ENCODE measurements around the gene MATN1. TPM values are rescaled to one million over a fixed set of nuclear protein-coding genes. Genes with fewer than 3 reads are reported as not detected.
A peak's percentile ranks its signal among the peaks of the same experiment; 100 is the strongest.

Gene MATN1
- total RNA-seq, 1 donor from 2014 or later, result not detected

DNA sequence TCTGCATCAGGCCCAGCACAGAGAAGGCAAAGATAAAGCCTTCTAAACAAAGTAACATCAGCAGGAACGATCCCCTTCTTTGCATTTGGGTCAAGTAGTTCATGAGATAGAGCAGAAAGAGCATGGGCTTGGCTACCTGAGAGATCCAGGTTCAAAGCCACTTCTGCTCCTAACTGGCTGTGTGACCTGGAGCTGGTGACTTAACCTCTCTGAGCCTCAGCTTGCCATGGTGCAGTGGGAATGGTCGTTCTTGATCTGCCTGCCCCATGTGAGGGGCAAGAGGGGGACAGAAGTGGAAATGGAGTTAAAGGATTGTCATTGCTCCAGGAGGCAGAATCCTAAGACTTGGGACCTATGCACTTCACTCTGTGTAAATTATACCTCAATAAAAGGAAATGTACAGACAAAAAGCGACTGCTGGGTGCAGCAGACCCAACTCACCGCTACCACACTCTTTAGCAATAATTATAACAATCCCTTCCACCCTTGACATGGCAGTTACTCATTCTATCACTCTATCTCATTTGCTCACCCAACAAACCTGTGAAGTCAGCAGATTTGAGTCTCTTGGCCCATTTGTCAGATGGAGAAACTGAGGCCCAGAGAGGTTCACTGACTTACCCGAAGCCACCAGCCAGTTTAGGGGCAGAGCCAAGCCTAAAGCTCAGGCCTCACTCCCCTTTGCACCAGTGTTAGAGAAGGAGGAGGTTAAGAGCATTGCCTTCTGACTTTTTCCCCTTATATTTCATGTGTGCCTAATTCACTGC, 1.5 kb upstream of the MATN1 start:
- intact Hi-C loops (cut with DNase I), result loop anchor here (10.0 kb wide), 1 partner anchor 700 kb away; no protein-coding TSS in a partner anchor
- DNase-seq (ENCODE audit: low spot score), result no peak

- DNase-seq (ENCODE audit: low spot score), result no peak
- intact Hi-C loops (cut with DNase I), result loop anchor here (10.0 kb wide), 1 partner anchor 701 kb away; no protein-coding TSS in a partner anchor
Measured at GRCh38 chr1:30724175-30724574, 790 bp upstream of the MATN1 start.

- intact Hi-C loops (cut with DNase I), result loop anchor here (10.0 kb wide), 1 partner anchor 703 kb away; no protein-coding TSS in a partner anchor
- no peak for DNase-seq (ENCODE audit: low spot score)
Measured at GRCh38 chr1:30721812-30722537, 1.4 kb downstream of the MATN1 start.

- intact Hi-C loops (cut with DNase I), result loop anchor here (10.0 kb wide), 1 partner anchor 703 kb away; no protein-coding TSS in a partner anchor
- DNase-seq (ENCODE audit: low spot score), result no peak
Measured at GRCh38 chr1:30721341-30721793, 2.0 kb downstream of the MATN1 start.

GRCh38 chr1:30720271-30721223, 2.8 kb downstream of the MATN1 start:
- no peak for DNase-seq (ENCODE audit: low spot score)
- intact Hi-C loops (cut with DNase I), result loop anchor here (1.0 to 10.0 kb wide), 3 partner anchors 59 to 704 kb away; no protein-coding TSS in a partner anchor

DNA sequence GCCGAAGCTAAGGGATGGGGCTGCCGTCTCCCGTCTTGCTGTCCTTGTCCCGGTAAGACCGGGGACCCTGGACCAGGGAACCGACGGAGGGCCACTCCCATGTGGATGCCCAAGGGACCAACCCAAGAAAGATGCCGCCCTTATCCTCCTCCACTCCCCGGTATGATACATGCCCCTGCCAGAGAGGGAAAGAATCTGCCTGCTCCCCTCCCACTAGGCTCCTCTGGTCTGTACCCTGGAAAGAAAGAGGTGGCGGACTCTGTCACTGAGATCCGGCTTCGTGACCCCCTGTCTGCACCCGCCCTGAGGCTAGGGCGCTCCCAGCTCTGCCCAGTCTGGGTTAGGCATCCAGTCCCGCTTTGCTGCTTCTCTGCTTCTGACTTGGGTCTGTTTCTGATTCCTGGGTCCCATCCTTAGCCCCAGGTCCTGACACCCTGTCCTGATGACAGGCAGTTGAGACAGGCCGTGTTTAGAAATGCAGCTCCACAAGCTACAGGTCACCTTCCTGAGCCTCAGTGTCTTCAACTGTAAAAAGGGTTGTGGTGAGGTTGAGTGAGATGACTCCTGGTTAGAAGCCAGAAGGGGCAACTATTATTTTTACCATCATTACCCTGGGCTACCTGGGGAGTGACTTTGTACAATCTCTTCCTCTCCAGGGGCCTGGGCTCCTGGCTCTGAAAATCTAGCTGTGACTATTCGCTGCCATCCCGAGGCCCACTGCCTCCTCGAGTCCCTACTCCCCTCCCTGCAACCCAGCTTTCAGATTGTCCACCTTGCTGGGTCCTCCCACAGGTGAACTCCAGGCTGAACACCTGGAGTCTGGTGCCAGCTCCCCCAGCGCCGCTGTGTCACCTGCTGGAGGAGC, 3.7 kb downstream of the MATN1 start:
- intact Hi-C loops (cut with DNase I), result loop anchor here (1.0 to 10.0 kb wide), 3 partner anchors 60 to 705 kb away; no protein-coding TSS in a partner anchor
- no peak for DNase-seq (ENCODE audit: low spot score)

DNA sequence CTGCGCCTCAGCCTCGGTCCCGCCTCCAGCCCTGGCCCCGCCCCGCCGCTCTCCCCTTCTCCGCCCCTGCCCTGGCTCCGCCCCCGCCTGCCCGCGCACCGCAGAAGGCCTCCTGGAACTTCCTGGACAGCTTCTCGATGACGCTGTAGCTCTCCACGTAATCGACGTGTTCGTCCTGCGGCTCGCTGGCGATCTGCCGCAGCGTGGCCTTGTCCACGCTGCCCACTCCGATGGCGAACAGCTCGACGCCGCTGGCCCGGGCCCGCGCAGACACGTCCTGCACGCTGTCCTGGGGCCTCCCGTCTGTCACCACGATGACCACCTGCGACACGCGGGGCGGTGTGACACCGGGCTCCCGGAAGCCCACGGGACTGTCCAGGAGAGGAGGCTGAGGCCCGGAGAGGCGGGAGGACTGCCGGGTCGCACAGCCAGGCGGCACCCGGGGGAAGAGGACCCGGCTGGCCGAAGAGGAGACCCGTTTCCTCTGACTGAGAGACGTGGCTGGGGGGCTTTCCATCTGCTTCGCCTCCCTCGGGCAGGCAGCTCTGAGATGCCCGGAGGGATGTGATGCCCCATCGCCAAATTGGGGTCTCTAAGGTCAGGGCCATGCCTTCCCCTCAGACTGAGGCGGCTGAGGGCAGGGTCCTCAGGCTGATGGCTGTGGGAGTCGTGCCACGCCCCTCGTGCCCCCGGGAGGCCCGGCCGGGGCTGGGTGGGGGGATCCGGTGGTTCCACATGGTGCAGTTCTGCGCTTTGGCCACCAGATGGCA, 4.6 kb downstream of the MATN1 start:
- intact Hi-C loops (cut with DNase I), result no loop called here
- DNase-seq (ENCODE audit: low spot score), result peak; percentile 90

DNA sequence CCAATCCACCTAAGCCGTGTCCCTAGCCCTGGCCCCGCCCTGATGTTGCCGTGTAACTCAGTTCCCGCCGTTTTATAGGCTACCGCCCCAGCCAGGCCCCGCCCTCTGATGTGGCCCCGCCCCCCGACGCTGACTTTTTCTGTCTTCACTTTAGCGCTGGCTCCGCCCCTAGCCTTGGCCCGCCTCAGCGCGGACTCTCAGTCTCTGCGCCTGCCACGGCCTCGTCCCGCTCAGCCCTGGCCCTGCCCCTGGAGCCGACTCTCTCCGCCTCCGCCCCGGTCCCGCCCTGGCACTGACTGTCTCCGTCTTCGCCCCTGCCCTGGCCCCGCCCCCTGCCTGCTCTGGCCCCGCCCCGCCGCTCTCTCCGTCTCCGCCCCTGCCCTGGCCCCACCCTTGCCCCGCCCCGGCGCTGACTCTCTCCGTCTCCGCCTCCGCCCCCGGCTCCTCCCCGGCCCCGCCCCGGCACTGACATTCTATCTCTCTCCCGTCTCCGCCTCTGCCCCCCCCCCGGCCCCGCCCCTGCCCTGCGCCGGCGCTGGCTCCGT, 5.2 kb downstream of the MATN1 start:
- DNase-seq (ENCODE audit: low spot score), result peak; percentile 100
- intact Hi-C loops (cut with DNase I), result no loop called here

DNA sequence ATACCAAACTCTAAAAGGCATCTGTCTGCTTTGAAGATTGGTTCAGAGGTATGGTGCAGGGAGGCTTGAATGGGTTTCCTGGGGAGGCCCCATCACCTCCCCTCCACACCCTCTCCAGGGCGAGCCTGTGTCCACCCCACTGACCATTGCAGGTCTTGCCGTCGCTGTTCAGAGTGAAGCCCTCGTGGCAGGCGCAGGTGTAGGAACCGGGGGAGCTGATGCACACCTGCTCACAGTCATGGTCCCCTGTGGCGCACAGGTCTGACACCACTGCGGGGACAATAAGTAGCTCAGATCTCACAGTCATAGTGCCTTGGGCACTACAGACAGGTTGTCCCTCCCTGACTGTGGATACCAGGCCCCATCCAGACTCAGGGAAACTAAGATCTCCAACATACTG, 6.7 kb downstream of the MATN1 start:
- intact Hi-C loops (cut with DNase I), result no loop called here
- DNase-seq (ENCODE audit: low spot score), result no peak

GRCh38 chr1:30715886-30716285, 7.5 kb downstream of the MATN1 start:
- intact Hi-C loops (cut with DNase I), result no loop called here
- DNase-seq (ENCODE audit: low spot score), result no peak

DNA sequence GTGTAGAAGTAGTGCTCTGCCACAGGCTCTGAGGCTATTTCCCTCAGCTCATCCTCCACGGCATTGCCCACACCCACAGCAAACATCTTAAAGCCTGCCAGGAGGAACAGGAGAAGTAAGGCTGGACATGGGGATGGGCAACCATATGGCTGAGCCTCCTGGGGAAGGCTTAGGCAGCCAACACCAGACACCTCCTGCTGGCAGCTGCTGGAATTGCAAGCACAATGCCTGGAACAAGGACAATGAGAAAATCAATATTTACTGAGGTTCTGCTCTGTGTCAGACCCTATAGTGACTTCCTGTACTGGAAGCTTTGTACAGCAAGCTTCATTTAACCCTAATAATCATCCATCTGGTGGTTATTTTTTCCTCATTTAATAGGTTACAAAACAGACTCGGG, 8.2 kb downstream of the MATN1 start:
- intact Hi-C loops (cut with DNase I), result no loop called here
- no peak for DNase-seq (ENCODE audit: low spot score)

DNA sequence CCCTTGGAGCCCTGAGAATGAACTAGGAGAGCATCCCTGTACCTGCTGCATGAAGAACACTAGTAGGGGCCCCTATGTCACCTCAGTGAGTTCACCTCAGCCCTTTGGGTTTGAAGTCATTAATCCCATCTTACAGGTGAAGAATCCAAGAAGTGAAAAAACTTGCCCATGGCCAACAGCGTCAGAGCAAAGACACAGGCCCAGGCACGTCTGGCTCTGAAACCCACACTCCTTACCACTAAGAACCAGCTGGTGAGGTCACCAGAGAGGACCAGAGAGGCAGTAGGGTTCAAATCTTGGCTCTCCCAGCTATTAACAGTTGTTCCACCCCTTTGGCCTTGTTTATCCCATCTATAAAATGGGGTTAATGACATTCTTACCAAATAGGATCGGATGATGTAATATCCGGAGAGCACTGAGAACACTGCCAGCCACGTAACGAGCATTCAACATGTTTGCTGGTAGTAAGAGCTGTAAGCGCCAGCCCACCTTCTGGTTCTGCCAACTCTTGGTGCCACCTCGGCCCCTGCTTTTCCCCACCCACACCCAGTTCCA, 8.8 kb downstream of the MATN1 start:
- intact Hi-C loops (cut with DNase I), result no loop called here
- no peak for DNase-seq (ENCODE audit: low spot score)

DNA sequence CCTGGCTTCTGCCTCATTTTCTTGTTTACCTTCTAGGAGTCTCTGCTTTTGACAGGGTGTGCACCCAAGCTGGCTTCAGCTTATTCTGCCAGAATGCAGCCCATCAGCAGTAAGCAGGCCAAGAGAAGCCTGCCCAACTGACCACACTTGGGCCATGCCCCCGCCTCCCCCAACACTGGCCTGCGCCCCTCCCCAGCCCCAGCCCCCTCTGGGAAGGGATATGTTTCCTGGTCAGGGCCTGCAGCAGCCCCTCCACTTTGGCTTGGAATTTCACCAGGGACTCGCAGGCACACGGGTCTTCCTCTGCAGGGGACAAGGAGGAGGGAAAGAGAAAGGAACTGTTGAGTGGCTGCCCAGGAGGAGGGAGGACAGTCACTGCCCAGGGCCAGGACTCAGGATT, 9.4 kb downstream of the MATN1 start:
- intact Hi-C loops (cut with DNase I), result no loop called here
- DNase-seq (ENCODE audit: low spot score), result no peak

DNA sequence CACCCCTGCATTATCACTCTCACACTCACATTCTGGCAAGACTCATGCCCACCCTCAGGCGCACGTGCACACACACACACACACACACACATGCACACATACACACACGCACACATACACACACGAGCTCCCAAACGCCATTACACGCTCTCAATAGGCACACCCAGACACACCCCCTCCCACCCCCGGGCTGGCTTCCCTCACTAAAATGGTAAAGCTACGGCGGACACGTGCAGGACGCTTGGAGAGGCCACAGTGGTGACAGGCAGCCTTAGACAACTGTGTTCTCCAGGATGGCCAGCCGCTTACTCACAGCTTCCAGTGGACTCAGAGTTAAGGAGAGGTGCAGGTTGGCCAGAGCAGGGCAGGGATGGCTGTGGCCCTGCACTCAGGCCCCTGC, 10.1 kb downstream of the MATN1 start:
- intact Hi-C loops (cut with DNase I), result no loop called here
- DNase-seq (ENCODE audit: low spot score), result no peak

DNA sequence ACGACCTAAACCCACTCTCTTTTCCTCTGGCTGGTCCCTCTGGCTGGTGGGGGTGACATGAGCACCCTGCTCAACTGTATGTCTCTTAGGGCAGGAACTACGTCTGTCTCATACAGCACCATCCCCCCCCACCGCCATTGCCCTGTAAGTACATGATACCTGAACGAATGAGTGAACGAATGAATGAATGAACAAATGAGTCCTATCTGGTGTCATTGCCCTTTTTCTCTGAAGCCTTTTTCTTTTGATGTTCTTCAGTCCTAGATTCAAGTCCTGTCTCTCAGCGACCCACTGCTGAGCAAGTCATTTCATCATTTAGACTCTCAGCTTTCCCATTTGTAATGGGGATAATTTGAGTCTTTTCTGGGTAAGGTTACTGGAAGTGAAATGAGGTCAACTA, 10.8 kb downstream of the MATN1 start:
- intact Hi-C loops (cut with DNase I), result no loop called here
- DNase-seq (ENCODE audit: low spot score), result no peak

GRCh38 chr1:30710407-30710806, 13.0 kb downstream of the MATN1 start:
- no peak for DNase-seq (ENCODE audit: low spot score)
- intact Hi-C loops (cut with DNase I), result no loop called here

DNA sequence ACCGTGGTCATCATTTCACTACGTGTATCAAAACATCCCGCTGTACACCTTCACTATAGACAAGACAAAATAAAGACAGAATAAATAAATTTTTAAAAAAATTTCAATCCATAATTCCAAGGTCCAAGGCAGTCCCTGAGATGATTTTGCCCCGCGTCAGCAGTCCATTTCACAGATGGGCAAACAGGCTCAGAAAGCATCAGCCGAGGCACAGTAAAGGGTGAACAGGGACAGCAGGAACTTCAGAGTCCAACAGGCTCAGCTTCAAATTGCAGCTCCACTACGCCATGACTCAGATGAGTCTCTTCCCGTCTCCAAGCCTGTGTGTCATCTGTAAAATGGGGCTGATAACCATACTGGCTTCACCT, 15.0 kb downstream of the MATN1 start:
- intact Hi-C loops (cut with DNase I), result loop anchor here (2.0 to 10.0 kb wide), 4 partner anchors 324 to 1826 kb away; partner anchors contain the start of gene PTPRU
- DNase-seq (ENCODE audit: low spot score), result no peak
